Neural cell (in vitro differentiated cells): ENCODE results near the gene FJX1. TPM values are rescaled to one million over a fixed set of nuclear protein-coding genes. Genes with fewer than 3 reads are reported as not detected.

Source experiments
- H2AFZ ChIP-seq: fragments of 200-600, 300-800 bp; sonication (generic), shearing (Covaris generic); 2 replicates; pipeline ENCODE4 v1.6.0; 2014; ENCODE audit warnings: low read depth, mild to moderate bottlenecking, antibody characterized with exemption, low read length, moderate library complexity
- H3F3A ChIP-seq: fragments of 200-600 bp; shearing (Covaris generic); 2 replicates; pipeline ENCODE4 v1.6.1; 2016; ENCODE audit warnings: mild to moderate bottlenecking, moderate library complexity, mixed read lengths, antibody characterized with exemption, low read length; ENCODE audit not compliant: insufficient read depth, poor library complexity, severe bottlenecking
- H3K27ac ChIP-seq: fragments of 200-600, 300-800 bp; sonication (generic), shearing (Covaris generic); 2 replicates; pipeline ENCODE4 v1.5.1; 2014; ENCODE audit warnings: mild to moderate bottlenecking, low read length, moderate library complexity
- H3K27me3 ChIP-seq: fragments of 300-800, 200-600 bp; sonication (generic), shearing (Covaris generic); 2 replicates; pipeline ENCODE4 v1.6.0; 2014; ENCODE audit warnings: mild to moderate bottlenecking, low read depth, low read length, moderate library complexity; ENCODE audit not compliant: insufficient read depth
- H3K36me3 ChIP-seq: fragments of 300-800, 200-600 bp; sonication (generic), shearing (Covaris generic); 2 replicates; pipeline ENCODE4 v1.5.1; 2014; ENCODE audit warnings: mild to moderate bottlenecking, antibody characterized with exemption, low read length, moderate library complexity; ENCODE audit not compliant: insufficient read depth
- H3K4me2 ChIP-seq: fragments of 300-800, 200-600 bp; sonication (generic), shearing (Covaris generic); 2 replicates; pipeline ENCODE4 v1.6.0; 2014; ENCODE audit warnings: mild to moderate bottlenecking, low read length
- H3K4me3 ChIP-seq: fragments of 300-800, 200-600 bp; sonication (generic), shearing (Covaris generic); 2 replicates; pipeline ENCODE4 v1.5.1; 2014; ENCODE audit warnings: mild to moderate bottlenecking, low read length, moderate library complexity
- H3K79me2 ChIP-seq: fragments of 200-600 bp; shearing (Covaris generic); replicated peaks from 2 replicates; pipeline ENCODE4 v1.6.0; 2014; ENCODE audit warnings: mild to moderate bottlenecking, low read length, moderate library complexity; ENCODE audit not compliant: insufficient read depth
- H3K9ac ChIP-seq: fragments of 300-800, 200-600 bp; sonication (generic), shearing (Covaris generic); 2 replicates; pipeline ENCODE4 v1.6.1; 2016; ENCODE audit warnings: mild to moderate bottlenecking, low read length, mixed read lengths
- H3K9me2 ChIP-seq: fragments of 200-600 bp; shearing (Covaris generic); 2 replicates; pipeline ENCODE4 v1.6.1; 2016; ENCODE audit warnings: mild to moderate bottlenecking, low read length, mixed read lengths; ENCODE audit not compliant: insufficient read depth
- H3K9me3 ChIP-seq: fragments of 200-600, 300-800 bp; sonication (generic), shearing (Covaris generic); 2 replicates; pipeline ENCODE4 v1.6.1; 2016; ENCODE audit warnings: mild to moderate bottlenecking, mixed run types, low read length, moderate library complexity, mixed read lengths
- H4K20me1 ChIP-seq: fragments of 200-600 bp; shearing (Covaris generic); 2 replicates; pipeline ENCODE4 v1.6.1; 2016; ENCODE audit warnings: mild to moderate bottlenecking, mixed run types; ENCODE audit not compliant: insufficient read depth
- EP300 ChIP-seq: fragments of 450-650 bp; conservative IDR thresholded peaks from 2 replicates; pipeline ENCODE4 v1.6.1; 2014; ENCODE audit warnings: antibody characterized with exemption, mild to moderate bottlenecking, moderate library complexity; ENCODE audit not compliant: poor library complexity, severe bottlenecking
- EZH2 ChIP-seq: fragments of 200-600, 300-800 bp; shearing (Covaris generic), sonication (generic); IDR thresholded peaks from 2 replicates; pipeline ENCODE4 v1.6.1; 2014; ENCODE audit warnings: antibody characterized with exemption, low read length, borderline replicate concordance, mild to moderate bottlenecking; ENCODE audit not compliant: insufficient read depth, poor library complexity, severe bottlenecking
- MXI1 ChIP-seq: fragments of 450-650 bp; conservative IDR thresholded peaks from 2 replicates; pipeline ENCODE4 v1.6.1; 2014; ENCODE audit warnings: antibody characterized with exemption, mild to moderate bottlenecking; ENCODE audit not compliant: poor library complexity, severe bottlenecking
- POLR2AphosphoS5 ChIP-seq: IDR thresholded peaks from 2 replicates; pipeline ENCODE4 v1.6.1; 2012
- RAD21 ChIP-seq: fragments of 450-650 bp; conservative IDR thresholded peaks from 2 replicates; pipeline ENCODE4 v1.6.1; 2014; ENCODE audit warnings: antibody characterized with exemption, mild to moderate bottlenecking, moderate library complexity
- SMC3 ChIP-seq: fragments of 450-650 bp; conservative IDR thresholded peaks from 2 replicates; pipeline ENCODE4 v1.6.1; 2014; ENCODE audit warnings: antibody characterized with exemption, mild to moderate bottlenecking, moderate library complexity; ENCODE audit not compliant: poor library complexity
- TAF1 ChIP-seq: IDR thresholded peaks from 2 replicates; pipeline ENCODE4 v1.6.1; 2012; ENCODE audit warnings: low read depth
- polyA plus RNA-seq: library from polyadenylated mRNA; depleted of rRNA; stranded (reverse); fragments of >200 nt; gene quantifications from 2 replicates; pipeline ENCODE4 v1.2.3, GENCODE V29; 2014
- TF ChIP-seq, protein P1 (sequence below): IDR thresholded peaks from 2 replicates; pipeline ENCODE4 v1.6.1; 2012; ENCODE audit warnings: borderline replicate concordance
- TF ChIP-seq, protein P2 (sequence below): fragments of 450-650 bp; IDR thresholded peaks from 2 replicates; pipeline ENCODE4 v1.5.1; 2014; ENCODE audit warnings: antibody characterized with exemption, mild to moderate bottlenecking, moderate library complexity; ENCODE audit not compliant: poor library complexity, severe bottlenecking

The FJX1 gene
- polyA plus RNA-seq, 1 donor from 2014 or later: 56.3 TPM

DNA sequence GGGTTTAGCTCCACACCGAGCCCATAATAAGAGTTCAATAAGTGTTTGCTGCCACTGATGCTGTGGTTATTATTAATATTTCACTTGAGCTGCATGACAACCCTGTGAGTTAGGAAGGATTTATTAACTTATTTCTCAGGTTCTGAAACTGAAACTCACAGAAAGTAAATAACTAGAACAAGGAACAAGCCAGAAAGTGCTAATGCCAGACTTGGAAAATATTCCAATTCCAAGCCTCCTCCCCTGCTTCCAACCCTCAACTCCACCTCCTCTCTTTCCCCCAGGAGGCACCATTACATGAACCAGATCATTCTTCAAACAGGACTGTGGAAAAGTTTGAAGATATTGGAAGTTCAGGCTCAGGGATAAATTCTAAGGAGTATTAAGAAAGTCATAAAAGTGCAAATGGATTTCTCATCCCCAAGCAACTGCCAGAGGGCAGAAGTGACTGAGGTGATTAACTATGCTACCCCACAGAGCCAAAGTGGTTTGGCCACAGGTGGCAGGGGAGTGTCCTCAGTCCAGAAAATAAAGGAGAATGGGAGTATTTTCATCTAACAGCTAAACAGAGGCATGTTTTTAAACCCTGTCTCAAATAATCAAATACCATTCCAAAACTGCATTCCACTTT is 3.2 kb upstream of the FJX1 start:
- no peaks in the 10 kb centered on the region for H3K9me2 ChIP-seq
- no peaks in the 10 kb centered on the region for H3K27me3 ChIP-seq
- no peak overlapping the region for H3K9ac ChIP-seq
- H3K79me2 ChIP-seq: peaks cover 11% of the 10 kb centered on the region
- H4K20me1 ChIP-seq: no peaks in the 10 kb centered on the region
- no peak overlapping the region for H3K27ac ChIP-seq
- no peak overlapping the region for H3K4me2 ChIP-seq
- H2AFZ ChIP-seq: no peak overlapping the region
- peaks cover 8% of the 10 kb centered on the region for H3F3A ChIP-seq
- H3K9me3 ChIP-seq: no peaks in the 10 kb centered on the region
- H3K4me3 ChIP-seq: no peak overlapping the region
- TF ChIP-seq, protein P1, sequence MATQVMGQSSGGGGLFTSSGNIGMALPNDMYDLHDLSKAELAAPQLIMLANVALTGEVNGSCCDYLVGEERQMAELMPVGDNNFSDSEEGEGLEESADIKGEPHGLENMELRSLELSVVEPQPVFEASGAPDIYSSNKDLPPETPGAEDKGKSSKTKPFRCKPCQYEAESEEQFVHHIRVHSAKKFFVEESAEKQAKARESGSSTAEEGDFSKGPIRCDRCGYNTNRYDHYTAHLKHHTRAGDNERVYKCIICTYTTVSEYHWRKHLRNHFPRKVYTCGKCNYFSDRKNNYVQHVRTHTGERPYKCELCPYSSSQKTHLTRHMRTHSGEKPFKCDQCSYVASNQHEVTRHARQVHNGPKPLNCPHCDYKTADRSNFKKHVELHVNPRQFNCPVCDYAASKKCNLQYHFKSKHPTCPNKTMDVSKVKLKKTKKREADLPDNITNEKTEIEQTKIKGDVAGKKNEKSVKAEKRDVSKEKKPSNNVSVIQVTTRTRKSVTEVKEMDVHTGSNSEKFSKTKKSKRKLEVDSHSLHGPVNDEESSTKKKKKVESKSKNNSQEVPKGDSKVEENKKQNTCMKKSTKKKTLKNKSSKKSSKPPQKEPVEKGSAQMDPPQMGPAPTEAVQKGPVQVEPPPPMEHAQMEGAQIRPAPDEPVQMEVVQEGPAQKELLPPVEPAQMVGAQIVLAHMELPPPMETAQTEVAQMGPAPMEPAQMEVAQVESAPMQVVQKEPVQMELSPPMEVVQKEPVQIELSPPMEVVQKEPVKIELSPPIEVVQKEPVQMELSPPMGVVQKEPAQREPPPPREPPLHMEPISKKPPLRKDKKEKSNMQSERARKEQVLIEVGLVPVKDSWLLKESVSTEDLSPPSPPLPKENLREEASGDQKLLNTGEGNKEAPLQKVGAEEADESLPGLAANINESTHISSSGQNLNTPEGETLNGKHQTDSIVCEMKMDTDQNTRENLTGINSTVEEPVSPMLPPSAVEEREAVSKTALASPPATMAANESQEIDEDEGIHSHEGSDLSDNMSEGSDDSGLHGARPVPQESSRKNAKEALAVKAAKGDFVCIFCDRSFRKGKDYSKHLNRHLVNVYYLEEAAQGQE: no peak
- TF ChIP-seq MXI1 (no peak), TAF1 (no peak), RAD21 (no peak), SMC3 (no peak), POLR2AphosphoS5 (no peak), EZH2 (no peak)
- TF ChIP-seq, protein P2, sequence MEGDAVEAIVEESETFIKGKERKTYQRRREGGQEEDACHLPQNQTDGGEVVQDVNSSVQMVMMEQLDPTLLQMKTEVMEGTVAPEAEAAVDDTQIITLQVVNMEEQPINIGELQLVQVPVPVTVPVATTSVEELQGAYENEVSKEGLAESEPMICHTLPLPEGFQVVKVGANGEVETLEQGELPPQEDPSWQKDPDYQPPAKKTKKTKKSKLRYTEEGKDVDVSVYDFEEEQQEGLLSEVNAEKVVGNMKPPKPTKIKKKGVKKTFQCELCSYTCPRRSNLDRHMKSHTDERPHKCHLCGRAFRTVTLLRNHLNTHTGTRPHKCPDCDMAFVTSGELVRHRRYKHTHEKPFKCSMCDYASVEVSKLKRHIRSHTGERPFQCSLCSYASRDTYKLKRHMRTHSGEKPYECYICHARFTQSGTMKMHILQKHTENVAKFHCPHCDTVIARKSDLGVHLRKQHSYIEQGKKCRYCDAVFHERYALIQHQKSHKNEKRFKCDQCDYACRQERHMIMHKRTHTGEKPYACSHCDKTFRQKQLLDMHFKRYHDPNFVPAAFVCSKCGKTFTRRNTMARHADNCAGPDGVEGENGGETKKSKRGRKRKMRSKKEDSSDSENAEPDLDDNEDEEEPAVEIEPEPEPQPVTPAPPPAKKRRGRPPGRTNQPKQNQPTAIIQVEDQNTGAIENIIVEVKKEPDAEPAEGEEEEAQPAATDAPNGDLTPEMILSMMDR: no peak
- H3K36me3 ChIP-seq: no peaks in the 10 kb centered on the region

DNA sequence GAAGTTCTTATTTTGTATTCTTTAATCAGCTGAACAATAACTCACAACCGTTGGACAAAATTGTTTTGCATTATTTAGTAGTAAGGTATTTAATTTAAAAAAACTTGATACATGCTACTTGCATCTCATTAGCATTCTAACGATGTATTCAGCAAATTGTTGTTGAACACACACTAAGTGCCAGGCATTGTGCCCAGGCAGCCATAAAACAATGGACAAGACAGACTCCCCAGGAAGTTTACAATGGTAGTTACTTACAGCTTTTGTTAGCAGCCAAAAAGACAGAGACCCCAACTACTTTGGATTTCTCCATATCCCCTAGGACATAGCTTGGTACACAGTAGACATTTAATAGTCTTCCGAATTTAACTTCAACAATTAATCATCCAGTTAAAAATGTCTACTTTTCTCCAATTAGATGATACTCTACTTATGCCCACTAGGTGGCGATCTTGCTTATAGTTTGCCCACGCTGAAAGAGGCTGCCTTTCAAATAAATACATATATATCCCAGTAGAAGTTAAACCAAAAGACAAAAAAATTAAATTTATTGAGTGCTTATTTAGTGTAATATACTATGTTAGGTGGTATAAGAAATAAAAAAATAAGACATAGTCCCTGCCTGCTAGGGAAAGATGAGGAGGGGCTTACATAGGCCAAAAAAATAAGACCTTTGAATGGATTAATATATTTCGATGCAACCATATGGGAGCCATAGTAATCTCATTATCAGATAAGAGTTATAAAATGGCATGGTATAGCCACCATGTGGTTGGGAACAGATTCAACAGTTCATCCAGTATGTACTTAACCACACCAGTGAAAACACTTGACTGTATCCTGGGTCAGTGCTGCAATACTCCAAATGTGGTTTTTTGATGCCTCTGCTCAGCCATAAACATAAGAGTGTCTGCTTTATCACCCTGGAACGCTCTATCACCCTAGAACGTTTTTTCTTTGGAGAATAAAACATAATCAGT is 2.0 kb upstream of the FJX1 start:
- no peak for TF ChIP-seq TAF1
- TF ChIP-seq MXI1: no peak
- TF ChIP-seq EZH2: no peak
- peak; percentile 92 for TF ChIP-seq RAD21
- TF ChIP-seq EP300: no peak
- TF ChIP-seq, protein P1: no peak
- TF ChIP-seq, protein P2: peak; percentile 89
- TF ChIP-seq POLR2AphosphoS5: no peak
- TF ChIP-seq SMC3: peak; percentile 95
- Histone ChIP-seq H3K9ac (peak overlapping the region; percentile 99), H3K27ac (no peak overlapping the region), H3K9me3 (no peaks in the 10 kb centered on the region), H2AFZ (no peak overlapping the region), H3K4me2 (no peak overlapping the region), H3K27me3 (no peaks in the 10 kb centered on the region), H3F3A (peaks cover 5% of the 10 kb centered on the region), H3K36me3 (no peaks in the 10 kb centered on the region), H3K79me2 (peaks cover 20% of the 10 kb centered on the region), H3K4me3 (no peak overlapping the region), H4K20me1 (no peaks in the 10 kb centered on the region), H3K9me2 (no peaks in the 10 kb centered on the region)
